HG02642 (cell line): ENCODE measurements around the gene DAB2.

Source experiments
- ATAC-seq: cut with Tn5 transposase; IDR thresholded peaks from one replicate; pipeline ENCODE4 v1.9.1; 2021; ENCODE audit warnings: mild to moderate bottlenecking; ENCODE audit not compliant: unreplicated experiment, poor library complexity

The DAB2 gene

GRCh38 chr5:39394946-39395345 is 29.8 kb downstream of the DAB2 start:
- no peak for ATAC-seq

GRCh38 chr5:39390945-39391344 is 33.8 kb downstream of the DAB2 start:
- no peak for ATAC-seq

GRCh38 chr5:39387293-39387692 is 37.5 kb downstream of the DAB2 start:
- ATAC-seq, result no peak

- ATAC-seq, result no peak
These were observed 40.5 kb downstream of the DAB2 start for GRCh38 chr5:39384271-39384670.

- ATAC-seq, result no peak
These were observed 43.4 kb downstream of the DAB2 start for GRCh38 chr5:39381376-39381775.

GRCh38 chr5:39379693-39380092 is 45.1 kb downstream of the DAB2 start:
- no peak for ATAC-seq

GRCh38 chr5:39377613-39378012 is 47.2 kb downstream of the DAB2 start:
- no peak for ATAC-seq

- ATAC-seq, result peak; percentile 72
These were observed 48.5 kb downstream of the DAB2 start for GRCh38 chr5:39376293-39376714.

GRCh38 chr5:39373791-39374190 is 51.0 kb downstream of the DAB2 start:
- ATAC-seq, result no peak

GRCh38 chr5:39371367-39371635 is 53.5 kb downstream of the DAB2 start:
- no peak for ATAC-seq

- no peak for ATAC-seq
These were observed 54.0 kb downstream of the DAB2 start for GRCh38 chr5:39370555-39371366.

GRCh38 chr5:39369123-39369815 is 55.5 kb downstream of the DAB2 start:
- ATAC-seq, result no peak

GRCh38 chr5:39368116-39368515 is 56.7 kb downstream of the DAB2 start:
- ATAC-seq, result no peak

GRCh38 chr5:39367711-39368110 is 57.1 kb downstream of the DAB2 start:
- no peak for ATAC-seq

- no peak for ATAC-seq
These were observed 60.4 kb downstream of the DAB2 start, which contains the start of gene C9 for GRCh38 chr5:39364367-39364766. Gene C9 (minus strand): TSS chr5:39364495. CDS start chr5:39364464, 31 bp downstream.

- no peak for ATAC-seq
These were observed 61.6 kb downstream of the DAB2 start for GRCh38 chr5:39363217-39363616.

GRCh38 chr5:39362646-39363045 is 62.1 kb downstream of the DAB2 start:
- ATAC-seq, result no peak

GRCh38 chr5:39361306-39361705 is 63.5 kb downstream of the DAB2 start:
- no peak for ATAC-seq

- no peak for ATAC-seq
These were observed 64.2 kb downstream of the DAB2 start for GRCh38 chr5:39360471-39361111.

GRCh38 chr5:39356263-39356662 is 68.5 kb downstream of the DAB2 start:
- ATAC-seq, result no peak

GRCh38 chr5:39355324-39355723 is 69.5 kb downstream of the DAB2 start:
- no peak for ATAC-seq
